HG03520 (cell line): ENCODE results near the gene NFYB.
"Not testable (repeated sequence)": the region's sequence is repeated elsewhere in the genome, so short reads cannot be mapped to it uniquely, and the experiment has no call there.

Source experiments
- ATAC-seq: cut with Tn5 transposase; IDR thresholded peaks from one replicate; pipeline ENCODE4 v1.9.1; 2021; ENCODE audit warnings: mild to moderate bottlenecking, moderate library complexity; ENCODE audit not compliant: unreplicated experiment

Gene NFYB

GRCh38 chr12:104163631-104164030 lies 25.6 kb upstream of the NFYB start:
- ATAC-seq = no peak

GRCh38 chr12:104163028-104163427 lies 25.0 kb upstream of the NFYB start:
- not testable (repeated sequence) for ATAC-seq

- ATAC-seq = no peak
These were observed 17.9 kb upstream of the NFYB start for GRCh38 chr12:104155711-104156555.

- no peak for ATAC-seq
These were observed 16.8 kb upstream of the NFYB start for GRCh38 chr12:104154806-104155205.

- no peak for ATAC-seq
These were observed 16.3 kb upstream of the NFYB start for GRCh38 chr12:104154286-104154685.

GRCh38 chr12:104152685-104153241 lies 14.8 kb upstream of the NFYB start:
- no peak for ATAC-seq

GRCh38 chr12:104150416-104150815 lies 12.4 kb upstream of the NFYB start:
- no peak for ATAC-seq

- ATAC-seq = no peak
These were observed 9.3 kb upstream of the NFYB start for GRCh38 chr12:104147346-104147745.

GRCh38 chr12:104143918-104144317 lies 5.9 kb upstream of the NFYB start:
- no peak for ATAC-seq

- no peak for ATAC-seq
These were observed 5.0 kb upstream of the NFYB start for GRCh38 chr12:104143002-104143401.

GRCh38 chr12:104142543-104142942 lies 4.5 kb upstream of the NFYB start:
- no peak for ATAC-seq

- ATAC-seq = no peak
These were observed 765 bp upstream of the NFYB start for GRCh38 chr12:104138797-104139152.

- ATAC-seq = peak; percentile 26
These were observed 759 bp downstream of the NFYB start for GRCh38 chr12:104137001-104137901.

- ATAC-seq = no peak
These were observed 1.4 kb downstream of the NFYB start for GRCh38 chr12:104136577-104136976.

- no peak for ATAC-seq
These were observed 3.1 kb downstream of the NFYB start for GRCh38 chr12:104134882-104135281.

- ATAC-seq = no peak
These were observed 4.1 kb downstream of the NFYB start for GRCh38 chr12:104133866-104134265.

GRCh38 chr12:104133321-104133720 lies 4.7 kb downstream of the NFYB start:
- ATAC-seq = no peak

GRCh38 chr12:104132351-104132956 lies 5.6 kb downstream of the NFYB start:
- no peak for ATAC-seq

- ATAC-seq = no peak
These were observed 6.4 kb downstream of the NFYB start for GRCh38 chr12:104131609-104132008.

GRCh38 chr12:104130760-104131159 lies 7.2 kb downstream of the NFYB start:
- no peak for ATAC-seq

GRCh38 chr12:104126548-104126947 lies 11.5 kb downstream of the NFYB start:
- no peak for ATAC-seq
